ENCODE results near the gene BACE1-AS.

- TF ChIP-seq CTCF (IDR thresholded peaks at IDR 0.05) (no peak), POLR2A (IDR thresholded peaks at IDR 0.05) (no peak), POLR2AphosphoS5 (IDR thresholded peaks at IDR 0.05) (no peak)
Measured at GRCh38 chr11:117303646-117304315, 12.6 kb downstream of the BACE1-AS start.
